Neuronal stem cell (in vitro differentiated cells): ENCODE results near the gene CLDN9.

Source experiments
- DNase-seq: peaks from one replicate; pipeline ENCODE4 v3.0.0-alpha.2; 2013; ENCODE audit warnings: low spot score
- H2AFZ ChIP-seq: one replicate; pipeline ENCODE4 v1.6.1; 2013; ENCODE audit warnings: mild to moderate bottlenecking, low read length, inconsistent platforms
- H2AK5ac ChIP-seq: 2 replicates; pipeline ENCODE4 v1.6.1; 2013; ENCODE audit warnings: low read depth, mild to moderate bottlenecking, inconsistent platforms, low read length, moderate library complexity, mixed read lengths
- H2BK120ac ChIP-seq: 2 replicates; pipeline ENCODE4 v1.6.1; 2013; ENCODE audit warnings: low read depth, mild to moderate bottlenecking, inconsistent platforms, low read length, moderate library complexity, mixed read lengths
- H2BK12ac ChIP-seq: one replicate; pipeline ENCODE4 v1.6.1; 2013; ENCODE audit warnings: low read length, inconsistent platforms
- H2BK15ac ChIP-seq: 2 replicates; pipeline ENCODE4 v1.6.1; 2013; ENCODE audit warnings: mild to moderate bottlenecking, low read length, inconsistent platforms, mixed read lengths
- H2BK5ac ChIP-seq: one replicate; pipeline ENCODE4 v1.6.1; 2013; ENCODE audit warnings: inconsistent platforms, mild to moderate bottlenecking, low read length, moderate library complexity
- H3K14ac ChIP-seq: one replicate; pipeline ENCODE4 v1.6.1; 2013; ENCODE audit warnings: low read length, inconsistent platforms
- H3K18ac ChIP-seq: 2 replicates; pipeline ENCODE4 v1.6.1; 2013; ENCODE audit warnings: low read length, inconsistent platforms
- H3K23ac ChIP-seq: 2 replicates; pipeline ENCODE4 v1.6.1; 2013; ENCODE audit warnings: low read depth, mild to moderate bottlenecking, mixed read lengths, low read length, inconsistent platforms; ENCODE audit not compliant: poor library complexity
- H3K27ac ChIP-seq: replicated peaks from 3 replicates; pipeline ENCODE4 v1.5.1; 2013; ENCODE audit warnings: low read length, inconsistent platforms
- H3K27me3 ChIP-seq, 3 experiments: 2 replicates each; pipeline ENCODE4 v1.6.1; 2013; ENCODE audit warnings: low read length in 3 of 3, mild to moderate bottlenecking in 2 of 3, inconsistent platforms in 1 of 3, low read depth in 1 of 3, mixed read lengths in 1 of 3, moderate library complexity in 1 of 3; ENCODE audit not compliant: control insufficient read depth in 3 of 3, insufficient read depth in 3 of 3
- H3K36me3 ChIP-seq, 2 donors: replicated peaks in 1 of 2; 2 replicates each; pipeline ENCODE4 v1.6.1; 2013; ENCODE audit warnings: low read length in 2 of 2; ENCODE audit not compliant: control insufficient read depth in 2 of 2, insufficient read depth in 2 of 2
- H3K4ac ChIP-seq: 2 replicates; pipeline ENCODE4 v1.6.1; 2013; ENCODE audit warnings: inconsistent platforms, mild to moderate bottlenecking, low read length, moderate library complexity
- H3K4me1 ChIP-seq, 2 donors: 1 replicate in 1 of 2; 2 replicates in 1 of 2; pipeline ENCODE4 v1.6.1; 2013; ENCODE audit warnings: low read length in 2 of 2, low read depth in 1 of 2; ENCODE audit not compliant: control insufficient read depth in 2 of 2, insufficient read depth in 1 of 2
- H3K4me2 ChIP-seq: one replicate; pipeline ENCODE4 v1.6.1; 2013; ENCODE audit warnings: mild to moderate bottlenecking, low read length, inconsistent platforms; ENCODE audit not compliant: insufficient read depth, poor library complexity, severe bottlenecking
- H3K4me3 ChIP-seq, 2 donors: 2 replicates each; pipeline ENCODE4 v1.5.1; 2013; ENCODE audit warnings: low read length in 2 of 2, mild to moderate bottlenecking in 2 of 2, inconsistent platforms in 1 of 2, moderate library complexity in 1 of 2
- H3K79me1 ChIP-seq: one replicate; pipeline ENCODE4 v1.6.1; 2013; ENCODE audit warnings: low read depth, mild to moderate bottlenecking, inconsistent platforms, low read length, moderate library complexity
- H3K9ac ChIP-seq: one replicate; pipeline ENCODE4 v1.6.1; 2013; ENCODE audit warnings: mild to moderate bottlenecking, low read depth, low read length, inconsistent platforms; ENCODE audit not compliant: poor library complexity
- H3K9me3 ChIP-seq, 2 donors: replicated peaks in 1 of 2; 2 replicates each; pipeline versions ENCODE3 to v1.6.1; 2013; ENCODE audit warnings: low read length in 2 of 2, mild to moderate bottlenecking in 2 of 2, inconsistent platforms in 1 of 2, low read depth in 1 of 2, mixed read lengths in 1 of 2, moderate library complexity in 1 of 2; ENCODE audit not compliant: control insufficient read depth in 2 of 2, insufficient read depth in 1 of 2
- H4K8ac ChIP-seq: one replicate; pipeline ENCODE4 v1.6.1; 2013; ENCODE audit warnings: low read depth, mild to moderate bottlenecking, inconsistent platforms, low read length, moderate library complexity
- H4K91ac ChIP-seq: one replicate; pipeline ENCODE4 v1.6.1; 2013; ENCODE audit warnings: low read length, low read depth, mild to moderate bottlenecking, inconsistent platforms; ENCODE audit not compliant: poor library complexity
- WGBS, 2 donors: extraction: QIAGEN DNeasy Blood & Tissue Kit; methylation state at CpG; one replicate each; pipeline ENCODE4 v1.1.7; 2013; ENCODE audit warnings: missing lambda C conversion rate in 2 of 2, mixed read lengths in 1 of 2; ENCODE audit not compliant: insufficient read length in 2 of 2, insufficient replicate concordance in 1 of 2; ENCODE audit errors: extremely low coverage in 2 of 2; 5-methylcytosine and 5-hydroxymethylcytosine counted together

The CLDN9 gene

DNA sequence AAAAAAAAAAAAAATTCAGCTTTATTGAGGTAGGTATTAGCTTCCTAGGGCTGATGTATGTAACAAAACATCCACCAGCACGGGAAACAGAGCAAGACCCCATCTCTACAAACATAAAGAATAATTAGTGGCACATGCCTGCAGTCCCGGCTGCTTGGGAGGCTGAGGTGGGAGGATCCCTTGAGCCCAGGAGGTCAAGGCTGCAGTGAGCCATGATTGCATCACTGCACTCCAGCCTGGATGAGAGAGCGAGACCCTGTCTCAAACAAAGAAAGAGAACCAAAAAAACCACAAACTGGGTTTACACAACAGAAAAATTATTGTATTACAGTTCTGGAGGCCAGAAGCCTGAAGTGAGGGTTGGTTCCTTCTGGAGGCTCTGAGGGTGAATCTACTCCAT lies 29.7 kb downstream of the CLDN9 start:
- Histone ChIP-seq H3K4me2 (no peak overlapping the region), H3K14ac (no peak overlapping the region), H2AK5ac (no peak overlapping the region), H3K4me3 (no peak overlapping the region), H2BK5ac (no peak overlapping the region), H3K4ac (no peak overlapping the region), H4K8ac (no peak overlapping the region), H4K91ac (no peak overlapping the region), H3K79me1 (peaks cover 3% of the 10 kb centered on the region), H3K9ac (no peak overlapping the region), H2AFZ (no peak overlapping the region), H3K36me3 (no peaks in the 10 kb centered on the region), H3K27ac (no peak overlapping the region), H3K23ac (no peak overlapping the region), H3K27me3 (peaks cover 20 to 68% (median 31%) of the 10 kb centered on the region in 3 experiments), H2BK12ac (no peak overlapping the region), H2BK15ac (no peak overlapping the region), H3K9me3 (peaks cover 0 to 2% of the 10 kb centered on the region in 2 donors), H2BK120ac (no peak overlapping the region), H3K18ac (no peak overlapping the region), H3K4me1 (peaks cover 0 to 1% of the 10 kb centered on the region in 2 donors)
- DNase-seq: no peak
- no CpG with 5 or more reads among the region's 3 CpGs for WGBS, 2 donors

DNA sequence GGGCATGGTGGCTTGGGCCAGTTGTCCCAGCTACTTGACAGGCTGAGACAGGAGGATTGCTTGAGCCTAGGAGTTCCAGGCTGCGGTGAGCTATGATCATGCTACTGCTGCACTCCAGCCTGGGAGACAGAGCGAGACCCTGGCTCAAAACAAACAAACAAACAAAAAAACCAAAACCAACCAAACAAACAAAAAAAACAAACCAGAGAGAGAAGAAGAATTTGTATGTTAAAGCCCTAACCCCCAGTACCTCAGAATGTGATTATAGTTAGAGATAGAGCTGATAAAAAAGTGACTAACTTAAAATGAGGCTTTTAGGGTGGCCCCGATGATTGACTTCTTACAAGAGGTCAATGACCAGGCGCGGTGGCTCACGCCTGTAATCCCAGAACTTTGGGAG lies 32.0 kb downstream of the CLDN9 start:
- no peak overlapping the region for H3K4ac ChIP-seq
- H3K14ac ChIP-seq: no peak overlapping the region
- H3K27me3 ChIP-seq: peaks cover 14 to 65% (median 28%) of the 10 kb centered on the region in 3 experiments
- no peak overlapping the region for H2BK15ac ChIP-seq
- peak overlapping the region in 1 of 2 donors; percentile 17 for H3K4me3 ChIP-seq
- H2BK5ac ChIP-seq: no peak overlapping the region
- no peak overlapping the region for H2AFZ ChIP-seq
- H3K18ac ChIP-seq: no peak overlapping the region
- no CpG with 5 or more reads among the region's 6 CpGs for WGBS, 2 donors
- H4K91ac ChIP-seq: no peak overlapping the region
- no peak overlapping the region for H4K8ac ChIP-seq
- H3K23ac ChIP-seq: no peak overlapping the region
- H3K9ac ChIP-seq: no peak overlapping the region
- H3K4me2 ChIP-seq: no peak overlapping the region
- no peaks in the 10 kb centered on the region for H3K36me3 ChIP-seq
- no peak overlapping the region for H2AK5ac ChIP-seq
- H3K79me1 ChIP-seq: peaks cover 3% of the 10 kb centered on the region
- no peak overlapping the region for H2BK12ac ChIP-seq
- peaks cover 0 to 2% of the 10 kb centered on the region in 2 donors for H3K9me3 ChIP-seq
- no peak overlapping the region for H3K27ac ChIP-seq
- no peak for DNase-seq
- H3K4me1 ChIP-seq: peaks cover 0 to 1% of the 10 kb centered on the region in 2 donors
- no peak overlapping the region for H2BK120ac ChIP-seq

DNA sequence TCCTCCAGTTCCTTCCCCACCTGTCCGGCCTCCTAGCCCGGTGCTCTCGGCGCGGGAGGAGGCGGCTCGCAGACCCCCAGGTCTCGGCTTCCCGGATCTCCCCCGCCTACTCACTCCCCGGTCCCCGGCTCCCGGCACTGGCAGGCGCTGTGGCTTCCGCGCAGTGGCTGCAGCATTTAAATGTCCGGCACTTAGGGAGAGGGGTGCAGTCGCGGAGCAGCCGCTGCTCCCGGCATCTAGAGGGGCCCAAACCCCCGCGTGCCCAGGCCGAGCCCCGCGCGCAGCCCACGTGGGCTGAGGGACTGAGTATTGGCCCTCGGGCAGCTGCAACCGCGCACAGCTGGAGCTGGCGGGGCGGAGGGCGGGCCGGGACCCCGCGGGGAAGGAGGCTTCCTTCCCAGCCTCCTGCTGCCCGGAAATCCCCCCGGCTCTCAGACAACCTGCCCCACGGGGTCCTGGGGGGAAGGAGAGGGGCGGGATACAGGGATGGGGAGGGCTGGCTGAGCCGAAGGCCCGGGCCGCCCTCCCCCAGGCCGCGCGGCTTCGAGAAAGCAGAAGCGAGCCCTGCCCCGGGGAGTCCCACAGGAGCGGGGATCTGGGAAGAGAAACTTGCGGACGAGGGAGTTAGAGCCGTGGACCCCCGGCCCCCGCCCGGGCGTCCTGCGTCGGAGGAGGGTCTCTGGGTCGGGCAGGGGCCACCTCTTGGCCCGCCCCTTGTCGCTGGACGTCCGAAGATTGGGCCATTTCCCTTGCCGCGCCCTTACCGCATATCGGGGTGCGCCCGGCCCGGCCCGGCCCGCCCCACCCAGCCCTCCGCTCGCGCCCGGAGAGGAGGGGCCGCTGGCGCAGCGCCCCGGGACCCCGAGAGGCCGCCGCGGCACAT lies 33.3 kb downstream of the CLDN9 start, which contains the start of gene MMP25:
Gene MMP25, plus strand, starts transcription at position 804 of the 883 bp plus-strand sequence. CDS start 357 bp downstream, outside the sequence.
- Histone ChIP-seq H3K4me2 (peak within 1 kb of the TSS; percentile 89), H4K91ac (no peak within 1 kb of the TSS), H3K9me3 (peaks cover 0 to 2% of the 10 kb centered on the region in 2 donors), H3K79me1 (peaks cover 1% of the 10 kb centered on the region), H3K4me1 (peaks cover 0 to 1% of the 10 kb centered on the region in 2 donors), H3K14ac (peak within 1 kb of the TSS; percentile 89), H3K9ac (peak within 1 kb of the TSS; percentile 70), H2BK12ac (peak within 1 kb of the TSS; percentile 22), H3K23ac (peak within 1 kb of the TSS; percentile 85), H3K27ac (no peak within 1 kb of the TSS), H3K18ac (peak within 1 kb of the TSS; percentile 94), H4K8ac (no peak within 1 kb of the TSS), H2BK15ac (peak within 1 kb of the TSS; percentile 58), H2BK5ac (peak within 1 kb of the TSS; percentile 29), H2BK120ac (no peak within 1 kb of the TSS), H3K4me3 (peak within 1 kb of the TSS; percentile 49 to 75), H2AFZ (peak within 1 kb of the TSS; percentile 99), H3K27me3 (peaks cover 14 to 66% (median 28%) of the 10 kb centered on the region in 3 experiments), H2AK5ac (peak within 1 kb of the TSS; percentile 92), H3K4ac (no peak within 1 kb of the TSS), H3K36me3 (no peaks in the 10 kb centered on the region)
- DNase-seq: no peak
- WGBS, 2 donors: no CpG with 5 or more reads among the region's 86 CpGs
